ENCODE data around the gene TCAP.
A peak's percentile ranks its signal among the peaks of the same experiment; 100 is the strongest.

The TCAP gene

GRCh38 chr17:39636927-39637736, 28.0 kb upstream of the TCAP start, which contains the start of gene STARD3:
TSS of gene STARD3 (plus strand) at chr17:39637144. CDS start at chr17:39653532, 16,388 bp downstream.
- Mint-ChIP-seq H3K4me3 (peak within 1 kb of the TSS; percentile 87), H3K36me3 (ENCODE audit: low read depth) (peaks cover 15% of the 10 kb centered on the region), H3K9me3 (no peaks in the 10 kb centered on the region), H3K27me3 (no peaks in the 10 kb centered on the region), H3K4me1 (ENCODE audit: low read depth) (peaks cover 52% of the 10 kb centered on the region), H3K27ac (peak within 1 kb of the TSS; percentile 87)
- peak; percentile 94 for DNase-seq

- Mint-ChIP-seq H3K36me3 (ENCODE audit: low read depth) (peaks cover 15% of the 10 kb centered on the region), H3K9me3 (no peaks in the 10 kb centered on the region), H3K4me1 (ENCODE audit: low read depth) (peaks cover 62% of the 10 kb centered on the region), H3K27ac (peak overlapping the region; percentile 87), H3K27me3 (no peaks in the 10 kb centered on the region), H3K4me3 (peak overlapping the region; percentile 87)
- DNase-seq, result no peak
These were observed 26.8 kb upstream of the TCAP start for GRCh38 chr17:39638317-39638716.

GRCh38 chr17:39639043-39639442, 26.1 kb upstream of the TCAP start:
- H3K4me1 Mint-ChIP-seq (ENCODE audit: low read depth), result peaks cover 68% of the 10 kb centered on the region
- no peak for DNase-seq
- no peaks in the 10 kb centered on the region for H3K27me3 Mint-ChIP-seq
- H3K36me3 Mint-ChIP-seq (ENCODE audit: low read depth), result peaks cover 15% of the 10 kb centered on the region
- no peak overlapping the region for H3K4me3 Mint-ChIP-seq
- no peaks in the 10 kb centered on the region for H3K9me3 Mint-ChIP-seq
- H3K27ac Mint-ChIP-seq, result peak overlapping the region; percentile 50

GRCh38 chr17:39639566-39640458, 25.3 kb upstream of the TCAP start:
- DNase-seq, result no peak
- H3K4me3 Mint-ChIP-seq, result no peak overlapping the region
- H3K36me3 Mint-ChIP-seq (ENCODE audit: low read depth), result peaks cover 15% of the 10 kb centered on the region

GRCh38 chr17:39640591-39641031, 24.5 kb upstream of the TCAP start:
- no peak for DNase-seq
- Mint-ChIP-seq H3K27me3 (no peaks in the 10 kb centered on the region), H3K4me1 (ENCODE audit: low read depth) (peaks cover 72% of the 10 kb centered on the region), H3K36me3 (ENCODE audit: low read depth) (peaks cover 15% of the 10 kb centered on the region), H3K27ac (peak overlapping the region; percentile 71), H3K4me3 (no peak overlapping the region), H3K9me3 (no peaks in the 10 kb centered on the region)

More at GRCh38 chr17:39639566-39640458, 25.3 kb upstream of the TCAP start:
- no peaks in the 10 kb centered on the region for H3K9me3 Mint-ChIP-seq
- H3K4me1 Mint-ChIP-seq (ENCODE audit: low read depth), result peaks cover 69% of the 10 kb centered on the region
- H3K27ac Mint-ChIP-seq, result peak overlapping the region; percentile 61
- H3K27me3 Mint-ChIP-seq, result no peaks in the 10 kb centered on the region

GRCh38 chr17:39641097-39641496, 24.1 kb upstream of the TCAP start:
- DNase-seq, result no peak
- peaks cover 15% of the 10 kb centered on the region for H3K36me3 Mint-ChIP-seq (ENCODE audit: low read depth)
- peaks cover 69% of the 10 kb centered on the region for H3K4me1 Mint-ChIP-seq (ENCODE audit: low read depth)
- no peaks in the 10 kb centered on the region for H3K9me3 Mint-ChIP-seq
- no peak overlapping the region for H3K4me3 Mint-ChIP-seq
- H3K27me3 Mint-ChIP-seq, result no peaks in the 10 kb centered on the region
- H3K27ac Mint-ChIP-seq, result peak overlapping the region; percentile 10

GRCh38 chr17:39641883-39642282, 23.3 kb upstream of the TCAP start:
- Mint-ChIP-seq H3K36me3 (ENCODE audit: low read depth) (peaks cover 17% of the 10 kb centered on the region), H3K27me3 (no peaks in the 10 kb centered on the region), H3K4me3 (no peak overlapping the region), H3K27ac (peak overlapping the region; percentile 15), H3K4me1 (ENCODE audit: low read depth) (peaks cover 64% of the 10 kb centered on the region), H3K9me3 (no peaks in the 10 kb centered on the region)
- no peak for DNase-seq

- Mint-ChIP-seq H3K36me3 (ENCODE audit: low read depth) (peaks cover 14% of the 10 kb centered on the region), H3K27ac (peak overlapping the region; percentile 22), H3K4me1 (ENCODE audit: low read depth) (peaks cover 64% of the 10 kb centered on the region), H3K9me3 (no peaks in the 10 kb centered on the region), H3K4me3 (no peak overlapping the region), H3K27me3 (no peaks in the 10 kb centered on the region)
- no peak for DNase-seq
These were observed 22.7 kb upstream of the TCAP start for GRCh38 chr17:39642291-39643074.

- DNase-seq, result no peak
- H3K27ac Mint-ChIP-seq, result peak overlapping the region; percentile 62
- H3K4me3 Mint-ChIP-seq, result no peak overlapping the region
- no peaks in the 10 kb centered on the region for H3K9me3 Mint-ChIP-seq
- H3K36me3 Mint-ChIP-seq (ENCODE audit: low read depth), result peaks cover 8% of the 10 kb centered on the region
- H3K27me3 Mint-ChIP-seq, result no peaks in the 10 kb centered on the region
- H3K4me1 Mint-ChIP-seq (ENCODE audit: low read depth), result peaks cover 57% of the 10 kb centered on the region
These were observed 21.9 kb upstream of the TCAP start for GRCh38 chr17:39643271-39643670.

GRCh38 chr17:39647256-39647655, 17.9 kb upstream of the TCAP start:
- Mint-ChIP-seq H3K4me3 (no peak overlapping the region), H3K27me3 (no peaks in the 10 kb centered on the region), H3K4me1 (ENCODE audit: low read depth) (peaks cover 43% of the 10 kb centered on the region), H3K36me3 (ENCODE audit: low read depth) (peaks cover 7% of the 10 kb centered on the region), H3K9me3 (no peaks in the 10 kb centered on the region), H3K27ac (peak overlapping the region; percentile 64)
- DNase-seq, result no peak

GRCh38 chr17:39648616-39649366, 16.4 kb upstream of the TCAP start:
- H3K9me3 Mint-ChIP-seq, result no peaks in the 10 kb centered on the region
- no peaks in the 10 kb centered on the region for H3K27me3 Mint-ChIP-seq
- H3K27ac Mint-ChIP-seq, result peak overlapping the region; percentile 19
- H3K36me3 Mint-ChIP-seq (ENCODE audit: low read depth), result peaks cover 10% of the 10 kb centered on the region
- no peak for DNase-seq
- peaks cover 36% of the 10 kb centered on the region for H3K4me1 Mint-ChIP-seq (ENCODE audit: low read depth)
- no peak overlapping the region for H3K4me3 Mint-ChIP-seq

- Mint-ChIP-seq H3K4me3 (no peak overlapping the region), H3K9me3 (no peaks in the 10 kb centered on the region), H3K27ac (peak overlapping the region; percentile 38), H3K4me1 (ENCODE audit: low read depth) (peaks cover 32% of the 10 kb centered on the region), H3K27me3 (no peaks in the 10 kb centered on the region), H3K36me3 (ENCODE audit: low read depth) (peaks cover 21% of the 10 kb centered on the region)
- no peak for DNase-seq
These were observed 15.0 kb upstream of the TCAP start for GRCh38 chr17:39650121-39650579.

GRCh38 chr17:39651923-39652586, 13.1 kb upstream of the TCAP start:
- Mint-ChIP-seq H3K4me1 (ENCODE audit: low read depth) (peaks cover 32% of the 10 kb centered on the region), H3K9me3 (no peaks in the 10 kb centered on the region), H3K27me3 (no peaks in the 10 kb centered on the region), H3K27ac (peak overlapping the region; percentile 67), H3K4me3 (no peak overlapping the region), H3K36me3 (ENCODE audit: low read depth) (peaks cover 30% of the 10 kb centered on the region)
- no peak for DNase-seq
